Transverse colon (tissue), 4 donors: ENCODE results near the gene ANKRD34B.

Source experiments
- EP300 ChIP-seq: sonication (generic); formaldehyde crosslinking; IDR thresholded peaks from one replicate; pipeline ENCODE4 v1.6.1; 2017; ENCODE audit warnings: antibody characterized with exemption, low read depth
- POLR2A ChIP-seq: fragments of 450-650 bp; IDR thresholded peaks from one replicate; pipeline ENCODE4 v1.6.1; 2016; ENCODE audit warnings: antibody characterized with exemption, mild to moderate bottlenecking, moderate library complexity
- POLR2AphosphoS5 ChIP-seq, 3 donors: sonication (generic); formaldehyde crosslinking; IDR thresholded peaks; one replicate each; pipeline ENCODE4 v1.6.1; 2016; ENCODE audit warnings: antibody characterized with exemption in 3 of 3
- TF ChIP-seq, protein P1 (sequence below), 5 experiments: fragments of 200-600 bp in 3 of 5; fragments of 450-650 bp in 2 of 5; sonication (generic) in 3 of 5; IDR thresholded peaks; 1 replicate in 2 of 5; 2 replicates in 3 of 5; pipeline ENCODE4 v1.5.1; 2016 to 2017; ENCODE audit warnings: antibody characterized with exemption in 5 of 5, inconsistent platforms in 3 of 5, mild to moderate bottlenecking in 2 of 5, moderate library complexity in 1 of 5

DNA sequence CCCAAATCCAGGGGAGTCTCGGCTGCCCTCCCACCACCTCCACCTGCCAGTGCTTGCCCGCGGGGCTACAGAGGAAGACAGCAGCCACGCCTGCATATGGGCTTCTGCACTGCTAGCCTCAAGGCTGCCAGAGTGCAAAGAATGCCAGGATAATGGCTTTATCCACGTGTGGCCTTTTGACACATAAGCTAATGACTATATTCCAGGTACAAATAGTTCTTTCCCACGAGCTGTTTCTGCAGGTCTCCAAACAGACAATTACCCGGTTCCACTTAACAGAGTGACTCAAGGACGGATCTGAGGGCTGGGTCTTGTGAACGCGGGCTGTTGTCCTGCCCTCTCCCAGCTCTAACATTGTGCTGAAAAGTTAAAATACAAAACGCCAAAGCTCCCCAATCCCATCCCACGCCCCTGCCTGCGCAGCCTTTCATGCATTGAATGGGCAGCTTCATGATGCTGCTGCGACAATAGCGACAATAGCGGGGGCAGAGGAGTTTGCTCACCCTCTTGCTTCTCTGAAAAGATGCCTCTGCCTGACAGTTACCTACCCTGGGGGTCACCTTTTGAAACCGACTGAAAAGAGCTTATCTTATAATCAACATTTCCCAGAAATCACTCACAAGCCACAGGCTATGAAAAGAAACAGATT is 45.3 kb upstream of the ANKRD34B start:
- TF ChIP-seq, protein P1, sequence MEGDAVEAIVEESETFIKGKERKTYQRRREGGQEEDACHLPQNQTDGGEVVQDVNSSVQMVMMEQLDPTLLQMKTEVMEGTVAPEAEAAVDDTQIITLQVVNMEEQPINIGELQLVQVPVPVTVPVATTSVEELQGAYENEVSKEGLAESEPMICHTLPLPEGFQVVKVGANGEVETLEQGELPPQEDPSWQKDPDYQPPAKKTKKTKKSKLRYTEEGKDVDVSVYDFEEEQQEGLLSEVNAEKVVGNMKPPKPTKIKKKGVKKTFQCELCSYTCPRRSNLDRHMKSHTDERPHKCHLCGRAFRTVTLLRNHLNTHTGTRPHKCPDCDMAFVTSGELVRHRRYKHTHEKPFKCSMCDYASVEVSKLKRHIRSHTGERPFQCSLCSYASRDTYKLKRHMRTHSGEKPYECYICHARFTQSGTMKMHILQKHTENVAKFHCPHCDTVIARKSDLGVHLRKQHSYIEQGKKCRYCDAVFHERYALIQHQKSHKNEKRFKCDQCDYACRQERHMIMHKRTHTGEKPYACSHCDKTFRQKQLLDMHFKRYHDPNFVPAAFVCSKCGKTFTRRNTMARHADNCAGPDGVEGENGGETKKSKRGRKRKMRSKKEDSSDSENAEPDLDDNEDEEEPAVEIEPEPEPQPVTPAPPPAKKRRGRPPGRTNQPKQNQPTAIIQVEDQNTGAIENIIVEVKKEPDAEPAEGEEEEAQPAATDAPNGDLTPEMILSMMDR (IDR thresholded peaks at IDR 0.05): no peak
- no peak for TF ChIP-seq POLR2A
- TF ChIP-seq POLR2AphosphoS5 (IDR thresholded peaks at IDR 0.05): no peak
- no peak for TF ChIP-seq EP300
